Bone marrow (tissue), 2 donors: Measurements from ENCODE around the gene TEDC1.
"Not testable (repeated sequence)": the region's sequence is repeated elsewhere in the genome, so short reads cannot be mapped to it uniquely, and the experiment has no call there.

Experiments used
- DNase-seq, 2 donors: peaks; one replicate each; lab custom pipeline; 2025; lab: John Stamatoyannopoulos, UW

Gene TEDC1

GRCh38 chr14:105540811-105541210, 49.8 kb downstream of the TEDC1 start:
- DNase-seq = no peak

DNA sequence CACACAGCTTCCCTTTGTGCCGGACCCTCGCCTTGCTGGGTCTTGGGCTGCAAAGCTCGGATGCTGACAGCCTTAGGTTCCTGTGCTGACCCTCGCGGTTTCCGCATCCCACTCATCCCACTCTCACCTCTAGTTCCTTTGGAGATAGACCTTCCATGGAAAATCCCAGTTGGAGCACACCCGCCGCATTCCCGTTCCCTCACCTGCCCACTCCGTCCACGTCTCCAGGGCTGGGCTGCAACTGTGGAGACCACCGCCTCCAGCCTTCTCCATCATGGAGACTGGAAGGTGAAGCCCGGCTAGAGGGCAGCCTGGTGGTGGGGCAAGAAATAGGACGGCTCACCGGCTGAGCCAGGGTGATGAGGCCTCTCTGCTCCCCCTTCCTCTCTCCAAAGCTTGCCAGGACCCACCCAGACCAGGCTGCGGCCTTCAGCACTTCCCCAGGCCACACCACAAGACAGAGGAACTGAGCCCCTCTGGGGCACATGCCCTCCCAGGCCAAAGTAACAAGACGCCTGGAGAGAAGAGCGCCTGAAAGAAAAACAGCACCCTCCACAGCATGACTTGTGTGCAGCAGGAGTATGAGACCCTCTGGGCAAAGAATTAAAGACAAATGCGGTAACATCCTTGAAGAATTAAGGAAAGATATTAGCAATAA, 50.3 kb downstream of the TEDC1 start:
- no peak for DNase-seq

DNA sequence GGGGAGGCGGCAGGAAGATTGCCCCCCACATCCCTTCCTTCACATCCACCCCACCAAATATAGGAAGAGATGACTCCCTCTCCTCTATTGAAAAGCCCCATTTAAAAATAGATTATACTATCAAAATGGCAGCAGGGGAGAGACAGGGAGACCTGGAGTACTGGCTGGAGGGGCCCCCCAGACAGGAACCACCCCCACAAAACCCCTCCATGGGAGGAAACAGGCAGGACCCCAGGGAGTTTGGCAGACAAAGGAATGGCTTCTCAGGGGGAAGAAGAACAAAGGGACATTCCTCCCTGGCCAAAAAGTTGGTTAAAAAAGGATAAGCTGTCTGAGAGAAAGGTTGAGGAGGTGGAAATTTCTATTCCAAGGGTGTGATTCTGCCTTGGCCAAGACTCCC, 54.6 kb downstream of the TEDC1 start:
- DNase-seq = not testable (repeated sequence)

- not testable (repeated sequence) for DNase-seq
Observed at GRCh38 chr14:105546410-105546809, 55.4 kb downstream of the TEDC1 start.

DNA sequence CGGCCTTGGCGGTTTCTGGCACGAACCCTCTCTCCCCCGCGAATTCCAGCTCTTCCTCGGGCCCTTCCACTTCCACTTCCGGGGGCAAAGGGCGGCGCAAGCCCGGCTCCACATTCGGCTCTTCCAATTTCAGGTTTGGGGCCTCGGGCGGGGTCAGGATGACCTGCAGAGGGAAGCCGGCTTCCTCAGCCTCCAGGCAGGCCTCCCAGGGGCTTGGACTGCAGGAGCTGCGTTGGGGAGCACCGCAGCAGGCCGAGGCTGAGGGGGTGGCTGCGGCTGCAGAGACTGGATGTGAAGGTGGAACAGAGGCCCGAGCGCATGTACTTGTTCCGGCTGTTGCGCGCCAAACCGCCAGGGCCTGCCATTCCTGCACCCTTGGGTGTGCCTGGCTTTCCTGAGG, 56.0 kb downstream of the TEDC1 start:
- DNase-seq = not testable (repeated sequence)

GRCh38 chr14:105547741-105548169, 56.7 kb downstream of the TEDC1 start:
- DNase-seq = no peak
